Kidney (tissue), 14 donors: ENCODE results near the gene KRT78. TPM values are rescaled to one million over a fixed set of nuclear protein-coding genes. Genes with fewer than 3 reads are reported as not detected.

Source experiments
- DNase-seq, 5 donors: peaks; one replicate each; pipeline ENCODE4 v3.0.0-alpha.2; 2013 to 2020
- FAIRE-seq: peaks from 2 replicates; lab custom pipeline; 2012; peaks lifted over from hg19 to GRCh38; lab: Jason Lieb, UNC
- H3K27ac ChIP-seq, 2 donors: one replicate each; pipeline ENCODE4 v1.7.0; 2013; ENCODE audit warnings: low read depth in 2 of 2, low read length in 2 of 2, inconsistent platforms in 1 of 2
- H3K27me3 ChIP-seq: one replicate; pipeline ENCODE4 v1.7.1; 2013; ENCODE audit warnings: low read length, inconsistent platforms; ENCODE audit not compliant: control insufficient read depth, insufficient read depth
- H3K36me3 ChIP-seq, 3 donors: one replicate each; pipeline versions ENCODE4 v1.7.0 to v1.7.1; 2013; ENCODE audit warnings: low read length in 3 of 3, control low read depth in 1 of 3, inconsistent platforms in 1 of 3; ENCODE audit not compliant: insufficient read depth in 3 of 3, control insufficient read depth in 2 of 3
- H3K4me1 ChIP-seq, 3 donors: one replicate each; pipeline versions ENCODE4 v1.7.0 to v1.7.1; 2013; ENCODE audit warnings: low read length in 3 of 3, inconsistent platforms in 1 of 3, low read depth in 1 of 3; ENCODE audit not compliant: control insufficient read depth in 2 of 3, insufficient read depth in 2 of 3
- H3K4me3 ChIP-seq, 3 donors: one replicate each; pipeline versions ENCODE4 v1.7.0 to v1.8.1; 2013; ENCODE audit warnings: low read length in 3 of 3, control low read depth in 1 of 3, inconsistent platforms in 1 of 3
- H3K9ac ChIP-seq, 3 donors: one replicate each; pipeline versions ENCODE4 v1.7.0 to v1.7.1; 2013; ENCODE audit warnings: low read length in 3 of 3, control low read depth in 1 of 3, inconsistent platforms in 1 of 3
- H3K9me3 ChIP-seq, 3 donors: one replicate each; pipeline versions ENCODE4 v1.7.0 to v1.7.1; 2013; ENCODE audit warnings: low read length in 3 of 3, control low read depth in 1 of 3, inconsistent platforms in 1 of 3; ENCODE audit not compliant: control insufficient read depth in 2 of 3, insufficient read depth in 1 of 3
- intact Hi-C: fragments of 100-400 bp; cut with DNase I; formaldehyde crosslinking; loops from one replicate; pipeline ENCODE4 v1.11.1; 2022
- polyA plus RNA-seq: library from polyadenylated mRNA; stranded (reverse); fragments of 350-450 nt; fragmentation: Illumina TruSeq; extraction: RNeasy Lipid Tissue Mini Kit (QIAGEN cat#74804); gene quantifications from one replicate; pipeline ENCODE4 v1.2.3, GENCODE V29; 2014; ENCODE audit warnings: low read depth, low replicate concordance; ENCODE audit not compliant: insufficient read depth
- total RNA-seq: library from RNA; stranded (reverse); fragmentation: NEBNext Ultra II Directional; extraction: Animal tissue kit (Norgen Biotek cat#: 25700); gene quantifications from one replicate; pipeline ENCODE4 v1.2.1, GENCODE V29; 2021
- TF ChIP-seq, protein P1 (sequence below): IDR thresholded peaks from 3 replicates; pipeline ENCODE4 v1.5.1; 2012; ENCODE audit warnings: mild to moderate bottlenecking, moderate library complexity, borderline replicate concordance; ENCODE audit not compliant: insufficient read depth; ENCODE audit errors: extremely low read depth
- donor health status: control.
- donor health status: control.
- donor health status: control.
- donor health status: control.
- donor health status: control.
- donor health status: DM: yes; HTN: yes; CAD: no.
- donor health status: Normal renal cell carcinoma (clear cell type).

KRT78 gene
- total and polyA plus RNA-seq, 2 donors from 2014 or later, result not detected

DNA sequence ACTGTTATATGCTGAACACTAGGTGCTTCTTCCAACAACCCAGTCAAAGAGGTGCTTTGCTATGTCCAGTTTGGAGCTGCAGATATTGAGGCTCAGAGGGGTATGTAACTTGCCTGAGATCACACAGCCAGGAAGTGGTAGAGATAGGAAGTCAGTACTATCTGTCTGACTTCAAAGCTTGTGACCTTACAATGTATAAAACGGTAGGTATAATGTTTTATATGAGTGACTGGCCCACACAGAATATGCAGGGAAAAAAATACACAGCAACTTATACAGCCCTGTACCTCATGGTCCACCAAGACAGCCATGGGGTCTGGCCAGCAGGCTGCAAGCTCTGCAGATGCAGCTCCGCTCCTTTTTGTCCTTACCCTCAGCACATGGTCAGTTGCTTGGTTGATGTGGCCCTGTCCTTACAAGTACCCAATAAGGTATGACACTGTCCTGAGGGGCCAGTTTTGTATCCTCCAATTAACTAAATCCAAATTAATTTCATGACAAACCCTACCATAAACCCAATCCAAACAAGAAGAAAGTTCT lies 31.0 kb downstream of the KRT78 start:
- no peak for FAIRE-seq
- intact Hi-C loops, result no loop called here
- DNase-seq, result no peak
- Histone ChIP-seq H3K27ac (no peak overlapping the region), H3K4me3 (no peak overlapping the region), H3K27me3 (no peaks in the 10 kb centered on the region), H3K9me3 (no peaks in the 10 kb centered on the region), H3K4me1 (no peaks in the 10 kb centered on the region), H3K9ac (no peak overlapping the region), H3K36me3 (no peaks in the 10 kb centered on the region)
- TF ChIP-seq, protein P1, sequence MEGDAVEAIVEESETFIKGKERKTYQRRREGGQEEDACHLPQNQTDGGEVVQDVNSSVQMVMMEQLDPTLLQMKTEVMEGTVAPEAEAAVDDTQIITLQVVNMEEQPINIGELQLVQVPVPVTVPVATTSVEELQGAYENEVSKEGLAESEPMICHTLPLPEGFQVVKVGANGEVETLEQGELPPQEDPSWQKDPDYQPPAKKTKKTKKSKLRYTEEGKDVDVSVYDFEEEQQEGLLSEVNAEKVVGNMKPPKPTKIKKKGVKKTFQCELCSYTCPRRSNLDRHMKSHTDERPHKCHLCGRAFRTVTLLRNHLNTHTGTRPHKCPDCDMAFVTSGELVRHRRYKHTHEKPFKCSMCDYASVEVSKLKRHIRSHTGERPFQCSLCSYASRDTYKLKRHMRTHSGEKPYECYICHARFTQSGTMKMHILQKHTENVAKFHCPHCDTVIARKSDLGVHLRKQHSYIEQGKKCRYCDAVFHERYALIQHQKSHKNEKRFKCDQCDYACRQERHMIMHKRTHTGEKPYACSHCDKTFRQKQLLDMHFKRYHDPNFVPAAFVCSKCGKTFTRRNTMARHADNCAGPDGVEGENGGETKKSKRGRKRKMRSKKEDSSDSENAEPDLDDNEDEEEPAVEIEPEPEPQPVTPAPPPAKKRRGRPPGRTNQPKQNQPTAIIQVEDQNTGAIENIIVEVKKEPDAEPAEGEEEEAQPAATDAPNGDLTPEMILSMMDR, result no peak

DNA sequence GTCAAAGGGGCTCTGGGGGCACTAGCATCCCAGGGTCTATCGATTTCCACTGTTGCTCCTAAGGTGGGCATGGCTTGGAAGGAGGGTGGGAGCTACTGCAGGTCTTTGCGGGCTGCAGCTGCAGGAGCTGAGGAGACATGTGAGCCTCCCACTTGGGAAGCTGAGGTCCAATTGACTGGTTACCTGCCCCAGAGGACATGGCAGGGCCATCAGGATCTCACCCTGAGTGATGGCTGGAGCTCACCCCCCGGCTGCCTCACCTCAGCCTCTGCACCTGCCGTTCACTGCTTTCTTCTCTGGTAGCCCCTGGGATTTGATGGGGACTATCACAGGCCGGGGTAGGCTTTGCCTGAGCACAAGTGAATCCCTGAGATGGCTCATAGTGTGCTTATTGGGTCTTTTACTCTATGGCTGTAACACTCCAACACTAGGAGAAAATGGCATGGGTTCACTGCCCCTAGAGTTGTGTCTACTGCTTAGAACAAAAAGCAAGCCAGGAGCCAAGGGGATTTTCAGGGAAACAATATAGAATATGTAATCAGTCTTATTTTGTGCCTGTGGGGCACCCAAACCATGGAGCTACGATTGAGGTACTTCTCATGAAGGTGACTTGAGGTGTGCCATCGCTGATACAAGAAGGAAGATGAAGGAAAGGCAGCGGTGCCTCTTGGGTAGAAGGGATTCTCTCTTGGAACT lies 31.6 kb downstream of the KRT78 start:
- no peak overlapping the region for H3K4me3 ChIP-seq
- H3K9me3 ChIP-seq, result no peaks in the 10 kb centered on the region
- no peak for FAIRE-seq
- no peaks in the 10 kb centered on the region for H3K4me1 ChIP-seq
- H3K27ac ChIP-seq, result no peak overlapping the region
- intact Hi-C loops, result no loop called here
- no peak overlapping the region for H3K9ac ChIP-seq
- TF ChIP-seq, protein P1, result no peak
- H3K27me3 ChIP-seq, result no peaks in the 10 kb centered on the region
- no peaks in the 10 kb centered on the region for H3K36me3 ChIP-seq
- DNase-seq, result no peak

DNA sequence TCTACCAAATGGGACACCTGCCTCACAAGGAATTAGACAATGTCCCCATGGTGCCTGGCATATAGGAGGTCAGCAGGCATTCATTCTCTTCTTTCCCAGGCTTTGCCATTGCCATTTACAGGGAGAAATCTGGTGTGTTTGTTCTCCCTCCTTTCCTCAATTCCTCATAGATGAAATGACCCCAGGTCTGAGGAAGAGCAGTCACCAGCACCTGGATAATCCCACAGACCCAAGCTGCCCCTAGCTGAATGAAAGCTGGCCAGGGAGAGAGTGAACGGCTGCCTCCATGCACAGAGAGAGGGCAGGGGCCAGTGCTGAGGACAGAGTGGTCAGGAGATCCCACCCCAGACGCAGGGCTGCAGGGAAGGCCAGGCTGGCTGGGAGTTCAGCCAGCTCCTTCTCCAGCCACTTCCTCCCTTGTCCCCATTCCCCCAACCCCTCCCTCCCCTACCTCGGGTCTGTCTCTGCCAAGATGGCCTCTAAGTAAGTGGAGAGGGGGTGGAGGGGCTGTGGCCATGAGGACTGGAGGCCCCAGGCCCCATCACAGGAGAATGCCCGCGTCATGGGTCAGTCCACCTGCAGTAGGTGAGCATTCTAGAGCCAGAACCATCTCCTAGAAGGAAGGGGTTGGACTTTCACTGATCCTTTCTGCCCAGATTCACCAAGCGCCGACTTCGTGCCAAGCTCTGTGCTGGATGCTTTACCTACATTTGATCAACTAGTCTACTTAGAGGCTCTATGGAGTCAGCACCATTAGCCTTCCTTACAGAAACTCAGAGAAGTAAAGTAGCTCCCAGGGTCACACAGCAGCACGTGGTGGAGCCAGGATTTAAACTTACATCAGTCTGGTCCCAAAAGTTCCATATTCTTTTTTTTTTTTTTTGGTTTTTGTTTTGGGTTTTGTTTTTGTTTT lies 32.9 kb downstream of the KRT78 start:
- Histone ChIP-seq H3K9me3 (no peaks in the 10 kb centered on the region), H3K9ac (no peak overlapping the region), H3K27me3 (no peaks in the 10 kb centered on the region), H3K4me3 (no peak overlapping the region), H3K36me3 (no peaks in the 10 kb centered on the region), H3K27ac (no peak overlapping the region), H3K4me1 (no peaks in the 10 kb centered on the region)
- DNase-seq, result peak in 1 of 5 donors; percentile 32
- FAIRE-seq, result no peak
- intact Hi-C loops, result no loop called here
- TF ChIP-seq, protein P1, result no peak
